ENCODE measurements around the gene TMEM175.

TMEM175 gene

GRCh38 chr4:929096-929765, 3.0 kb upstream of the TMEM175 start (continued):
- no peak for TF ChIP-seq CSRNP3 (CRISPR knock-in tag; IDR thresholded peaks at IDR 0.05)

DNA sequence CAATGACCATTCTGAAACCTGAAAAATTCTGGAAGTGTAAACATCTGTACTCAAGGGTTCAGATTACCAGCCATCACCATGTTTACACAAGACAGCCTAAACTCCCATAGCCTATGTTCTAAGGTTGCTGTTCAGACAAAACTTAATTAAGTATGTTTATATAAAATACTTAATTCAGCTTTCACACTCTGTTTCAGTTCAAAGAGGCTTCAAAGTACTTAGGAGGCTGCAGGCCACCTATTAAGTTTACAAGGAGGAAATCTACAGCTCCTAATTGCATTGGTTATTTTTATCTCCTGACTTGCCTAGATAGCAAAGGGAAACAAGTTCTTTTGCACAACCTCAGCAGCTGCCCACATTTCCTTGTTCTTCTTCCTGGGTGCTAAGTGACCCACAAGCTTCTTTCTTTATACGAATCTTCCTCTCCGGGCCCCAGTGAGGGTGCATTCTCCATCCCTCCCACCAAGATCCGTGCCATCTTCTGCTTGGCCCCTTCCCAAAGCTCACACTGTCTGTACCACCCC, 2.2 kb upstream of the TMEM175 start:
- ATAC-seq = no peak

GRCh38 chr4:930827-931193, 1.4 kb upstream of the TMEM175 start:
- ATAC-seq = no peak
- TF ChIP-seq POU6F1 (CRISPR knock-in tag; IDR thresholded peaks at IDR 0.05; ENCODE audit: borderline replicate concordance, low read depth) (no peak), GLIS3 (CRISPR knock-in tag; IDR thresholded peaks at IDR 0.05) (no peak), CSDC2 (CRISPR knock-in tag; IDR thresholded peaks at IDR 0.05) (no peak), ZNF70 (CRISPR knock-in tag; IDR thresholded peaks at IDR 0.05) (no peak), PPARA (CRISPR knock-in tag; IDR thresholded peaks at IDR 0.05; ENCODE audit: borderline replicate concordance) (no peak), BACH2 (CRISPR knock-in tag; IDR thresholded peaks at IDR 0.05; ENCODE audit: borderline replicate concordance) (no peak), CSRNP3 (CRISPR knock-in tag; IDR thresholded peaks at IDR 0.05) (no peak), TCF4 (CRISPR knock-in tag; IDR thresholded peaks at IDR 0.05; ENCODE audit: borderline replicate concordance) (no peak), SNAI2 (CRISPR knock-in tag; IDR thresholded peaks at IDR 0.05) (no peak), ZC3H10 (CRISPR knock-in tag; IDR thresholded peaks at IDR 0.05) (no peak), ISL1 (CRISPR knock-in tag; IDR thresholded peaks at IDR 0.05) (no peak)
- TF ChIP-seq, protein P1, sequence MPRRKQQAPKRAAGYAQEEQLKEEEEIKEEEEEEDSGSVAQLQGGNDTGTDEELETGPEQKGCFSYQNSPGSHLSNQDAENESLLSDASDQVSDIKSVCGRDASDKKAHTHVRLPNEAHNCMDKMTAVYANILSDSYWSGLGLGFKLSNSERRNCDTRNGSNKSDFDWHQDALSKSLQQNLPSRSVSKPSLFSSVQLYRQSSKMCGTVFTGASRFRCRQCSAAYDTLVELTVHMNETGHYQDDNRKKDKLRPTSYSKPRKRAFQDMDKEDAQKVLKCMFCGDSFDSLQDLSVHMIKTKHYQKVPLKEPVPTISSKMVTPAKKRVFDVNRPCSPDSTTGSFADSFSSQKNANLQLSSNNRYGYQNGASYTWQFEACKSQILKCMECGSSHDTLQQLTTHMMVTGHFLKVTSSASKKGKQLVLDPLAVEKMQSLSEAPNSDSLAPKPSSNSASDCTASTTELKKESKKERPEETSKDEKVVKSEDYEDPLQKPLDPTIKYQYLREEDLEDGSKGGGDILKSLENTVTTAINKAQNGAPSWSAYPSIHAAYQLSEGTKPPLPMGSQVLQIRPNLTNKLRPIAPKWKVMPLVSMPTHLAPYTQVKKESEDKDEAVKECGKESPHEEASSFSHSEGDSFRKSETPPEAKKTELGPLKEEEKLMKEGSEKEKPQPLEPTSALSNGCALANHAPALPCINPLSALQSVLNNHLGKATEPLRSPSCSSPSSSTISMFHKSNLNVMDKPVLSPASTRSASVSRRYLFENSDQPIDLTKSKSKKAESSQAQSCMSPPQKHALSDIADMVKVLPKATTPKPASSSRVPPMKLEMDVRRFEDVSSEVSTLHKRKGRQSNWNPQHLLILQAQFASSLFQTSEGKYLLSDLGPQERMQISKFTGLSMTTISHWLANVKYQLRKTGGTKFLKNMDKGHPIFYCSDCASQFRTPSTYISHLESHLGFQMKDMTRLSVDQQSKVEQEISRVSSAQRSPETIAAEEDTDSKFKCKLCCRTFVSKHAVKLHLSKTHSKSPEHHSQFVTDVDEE (CRISPR knock-in tag; IDR thresholded peaks at IDR 0.05) = no peak

More for the DNA sequence above, 2.2 kb upstream of the TMEM175 start:
- TF ChIP-seq, protein P1 (CRISPR knock-in tag; IDR thresholded peaks at IDR 0.05) = no peak
- TF ChIP-seq CSDC2 (CRISPR knock-in tag; IDR thresholded peaks at IDR 0.05) (no peak), TCF4 (CRISPR knock-in tag; IDR thresholded peaks at IDR 0.05; ENCODE audit: borderline replicate concordance) (no peak), GLIS3 (CRISPR knock-in tag; IDR thresholded peaks at IDR 0.05) (no peak), ZNF70 (CRISPR knock-in tag; IDR thresholded peaks at IDR 0.05) (no peak), ZFP30 (CRISPR knock-in tag; IDR thresholded peaks at IDR 0.05) (no peak), ARNTL (CRISPR knock-in tag; IDR thresholded peaks at IDR 0.05; ENCODE audit: borderline replicate concordance, low read depth) (no peak), CSRNP3 (CRISPR knock-in tag; IDR thresholded peaks at IDR 0.05) (no peak), PPARA (CRISPR knock-in tag; IDR thresholded peaks at IDR 0.05; ENCODE audit: borderline replicate concordance) (no peak), ZNF8 (CRISPR knock-in tag; IDR thresholded peaks at IDR 0.05) (no peak), RARB (CRISPR knock-in tag; IDR thresholded peaks at IDR 0.05) (no peak), POU6F1 (CRISPR knock-in tag; IDR thresholded peaks at IDR 0.05; ENCODE audit: borderline replicate concordance, low read depth) (no peak), TOX (CRISPR knock-in tag; IDR thresholded peaks at IDR 0.05; ENCODE audit: borderline replicate concordance) (no peak), ISL1 (CRISPR knock-in tag; IDR thresholded peaks at IDR 0.05) (no peak), ZNF565 (CRISPR knock-in tag; conservative IDR thresholded peaks at IDR 0.05; ENCODE audit: low read depth) (no peak)

Data from SK-N-SH treated with all-trans-retinoic acid at 6 μM for 48 hours (cell line).